ENCODE results near the gene CNEP1R1. TPM values are rescaled to one million over a fixed set of nuclear protein-coding genes. Genes with fewer than 3 reads are reported as not detected.

Gene CNEP1R1
- total and polyA plus RNA-seq, 2 of the 4 experiments (the other 2 are of a cell fraction) = 16.1 to 22.0 TPM

GRCh38 chr16:50011707-50012106, 13.3 kb upstream of the CNEP1R1 start:
- Histone ChIP-seq H3K27ac (ENCODE audit: insufficient read depth, low read length) (no peak overlapping the region), H3K23ac (ENCODE audit: low read depth, low read length) (no peak overlapping the region), H3K4ac (ENCODE audit: low read depth, low read length) (no peak overlapping the region), H3K4me1 (ENCODE audit: control insufficient read depth, insufficient read depth, low read length) (no peaks in the 10 kb centered on the region), H4K20me1 (ENCODE audit: insufficient read depth, low read length) (no peaks in the 10 kb centered on the region), H3K27me3 (ENCODE audit: control insufficient read depth, insufficient read depth, low read length) (no peaks in the 10 kb centered on the region; the same call in 1 of the 2 replicates), H4K91ac (ENCODE audit: insufficient read depth, low read depth, low read length) (no peak overlapping the region), H3K79me1 (ENCODE audit: low read depth in 1 of 2, low read length in 2 of 2) (no peaks in the 10 kb centered on the region), H3K14ac (replicated peaks; ENCODE audit: low read depth, low read length) (no peak overlapping the region), H3K36me3 (ENCODE audit: control insufficient read depth, insufficient read depth, low read length) (no peaks in the 10 kb centered on the region), H3K9me1 (ENCODE audit: insufficient read depth, low read length) (no peaks in the 10 kb centered on the region), H2AK9ac (replicated peaks; ENCODE audit: low read depth, low read length, poor library complexity) (no peak overlapping the region), H3K56ac (ENCODE audit: extremely low read depth, insufficient read depth, low read length) (no peak overlapping the region), H3K4me2 (ENCODE audit: low read depth, low read length) (no peak overlapping the region), H3K9ac (ENCODE audit: low read depth, low read length) (no peak overlapping the region), H2BK15ac (ENCODE audit: low read depth, low read length) (no peak overlapping the region), H3K18ac (ENCODE audit: low read depth, low read length) (no peak overlapping the region), H2AFZ (replicated peaks; ENCODE audit: low read length, poor library complexity) (peak overlapping the region; percentile 3), H3K4me3 (ENCODE audit: insufficient read depth, low read depth, low read length) (no peak overlapping the region), H2BK20ac (ENCODE audit: low read depth, low read length) (no peak overlapping the region), H4K8ac (ENCODE audit: low read depth in 2 of 2, low read length in 2 of 2) (no peak overlapping the region), H4K5ac (ENCODE audit: low read depth, low read length) (no peak overlapping the region), H2BK120ac (ENCODE audit: low read depth, low read length) (no peak overlapping the region), H2BK5ac (ENCODE audit: low read depth, low read length, poor library complexity, severe bottlenecking) (no peak overlapping the region), H3K9me3 (ENCODE audit: control insufficient read depth, insufficient read depth, low read length) (no peaks in the 10 kb centered on the region), H2AK5ac (ENCODE audit: low read depth, low read length) (no peak overlapping the region)
- ChIA-PET POLR2A (ENCODE audit: unreplicated experiment) (no interaction called here), CTCF (interaction anchor here (0.6 to 1.0 kb wide), 3 partner anchors 13 to 24 kb away, joined by 3 read pairs; partner anchors contain the start of gene CNEP1R1)
- ATAC-seq (ENCODE audit: low read depth) (peak; percentile 21; the same call in 1 of the 2 replicates), DNase-seq (no peak)
- intact Hi-C loops (cut with micrococcal nuclease) = no loop called here
- in situ Hi-C loops (cut with MboI; ENCODE audit: low sequenced_read_pairs) = no loop called here
- no peak for TF ChIP-seq SMC3 (IDR thresholded peaks at IDR 0.05; ENCODE audit: low read depth, low read length)
- peak; percentile 81 for TF ChIP-seq CEBPB (IDR thresholded peaks at IDR 0.05; ENCODE audit: low read depth, low read length)
- WGBS, 2 experiments (ENCODE audit: extremely low coverage in 2 of 2, insufficient read length in 1 of 2) = 100% methylated on average over 1 of the region's 3 CpGs; no CpG with 5 or more reads in 1 of the 2 experiments
- BruUV-seq (replicated peaks) = no TSS peak
- dilution Hi-C loops (cut with HindIII; ENCODE audit: low sequenced_read_pairs, unreplicated experiment) = no loop called here
